Measurements from ENCODE around the gene ZC3H12A.

The ZC3H12A gene

DNA sequence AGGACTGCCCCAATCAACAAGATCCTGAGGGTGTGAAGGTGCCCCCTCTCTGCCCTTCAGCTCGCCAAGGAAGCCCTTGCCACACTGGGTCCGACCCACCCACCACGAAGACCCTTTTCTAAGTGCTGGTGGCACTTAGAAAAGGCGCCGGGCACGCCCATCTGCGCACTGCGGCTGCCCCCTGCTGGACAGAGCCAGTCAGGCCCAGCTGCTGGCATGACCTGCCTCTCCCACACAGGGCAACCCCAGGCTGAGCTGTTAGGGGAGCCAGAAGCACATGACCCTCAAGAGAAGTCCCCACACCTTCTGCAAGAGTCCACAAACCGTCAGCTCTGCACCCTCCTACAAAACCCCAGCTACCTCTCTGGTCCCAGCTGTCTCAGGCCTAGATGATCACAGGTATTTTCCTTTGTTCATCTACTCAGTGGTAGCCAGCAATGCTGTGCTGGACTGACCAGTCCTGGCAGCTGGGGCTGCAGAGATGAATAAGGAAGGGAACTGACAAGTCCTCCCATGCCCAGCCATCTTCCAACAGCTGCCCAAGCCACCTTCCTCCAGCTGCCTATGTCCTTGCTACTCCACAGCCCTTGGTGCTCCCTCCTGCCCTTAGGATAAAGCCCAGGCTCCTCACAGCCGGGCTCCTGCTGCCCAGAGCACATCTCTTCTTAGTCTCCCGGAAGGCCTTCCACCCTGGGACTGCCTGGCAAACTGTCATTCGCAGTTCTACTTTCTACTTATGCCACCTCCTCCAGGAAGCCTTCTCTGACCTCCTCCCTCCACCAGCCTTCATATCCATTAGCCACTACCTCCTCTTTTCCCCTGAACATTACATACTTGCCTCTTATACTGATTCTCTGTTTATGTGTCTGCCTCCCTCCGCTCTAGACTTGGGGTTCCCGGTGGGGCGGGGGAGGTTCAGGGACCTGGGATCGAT is 39.8 kb upstream of the ZC3H12A start:
- no peak for FAIRE-seq
- TF ChIP-seq, protein P1, sequence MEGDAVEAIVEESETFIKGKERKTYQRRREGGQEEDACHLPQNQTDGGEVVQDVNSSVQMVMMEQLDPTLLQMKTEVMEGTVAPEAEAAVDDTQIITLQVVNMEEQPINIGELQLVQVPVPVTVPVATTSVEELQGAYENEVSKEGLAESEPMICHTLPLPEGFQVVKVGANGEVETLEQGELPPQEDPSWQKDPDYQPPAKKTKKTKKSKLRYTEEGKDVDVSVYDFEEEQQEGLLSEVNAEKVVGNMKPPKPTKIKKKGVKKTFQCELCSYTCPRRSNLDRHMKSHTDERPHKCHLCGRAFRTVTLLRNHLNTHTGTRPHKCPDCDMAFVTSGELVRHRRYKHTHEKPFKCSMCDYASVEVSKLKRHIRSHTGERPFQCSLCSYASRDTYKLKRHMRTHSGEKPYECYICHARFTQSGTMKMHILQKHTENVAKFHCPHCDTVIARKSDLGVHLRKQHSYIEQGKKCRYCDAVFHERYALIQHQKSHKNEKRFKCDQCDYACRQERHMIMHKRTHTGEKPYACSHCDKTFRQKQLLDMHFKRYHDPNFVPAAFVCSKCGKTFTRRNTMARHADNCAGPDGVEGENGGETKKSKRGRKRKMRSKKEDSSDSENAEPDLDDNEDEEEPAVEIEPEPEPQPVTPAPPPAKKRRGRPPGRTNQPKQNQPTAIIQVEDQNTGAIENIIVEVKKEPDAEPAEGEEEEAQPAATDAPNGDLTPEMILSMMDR (IDR thresholded peaks at IDR 0.05; ENCODE audit: insufficient read depth, missing control alignments) = peak; percentile 88
- DNase-seq (ENCODE audit: insufficient read length, low spot score) = peak; percentile 89

DNA sequence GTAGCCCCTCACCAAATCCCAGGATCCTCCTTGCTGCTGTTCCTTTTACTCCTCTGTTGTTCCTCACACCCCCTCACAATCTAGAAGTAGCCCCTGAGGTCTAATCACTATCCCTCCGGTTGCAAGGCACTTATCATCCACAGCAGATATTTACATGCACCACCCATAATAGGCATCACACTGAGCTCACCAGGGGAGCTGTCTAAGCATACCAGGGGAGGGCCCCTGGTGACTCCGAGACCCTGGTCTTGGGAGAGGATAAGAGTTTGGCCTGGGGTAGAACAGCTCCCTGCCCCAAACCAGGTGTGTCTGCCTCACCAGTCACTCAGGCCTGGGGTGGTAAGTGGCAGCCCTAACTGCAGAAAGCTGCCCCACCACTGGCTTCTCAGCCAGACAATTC is 37.3 kb upstream of the ZC3H12A start:
- TF ChIP-seq, protein P1 (IDR thresholded peaks at IDR 0.05; ENCODE audit: insufficient read depth, missing control alignments) = no peak
- DNase-seq (ENCODE audit: insufficient read length, low spot score) (no peak), FAIRE-seq (no peak)

GRCh38 chr1:37438037-37438868 is 36.1 kb upstream of the ZC3H12A start:
- FAIRE-seq = no peak
- no peak for DNase-seq (ENCODE audit: insufficient read length, low spot score)
- TF ChIP-seq, protein P1 (IDR thresholded peaks at IDR 0.05; ENCODE audit: insufficient read depth, missing control alignments) = no peak

- TF ChIP-seq, protein P1 (IDR thresholded peaks at IDR 0.05; ENCODE audit: insufficient read depth, missing control alignments) = no peak
- FAIRE-seq (no peak), DNase-seq (ENCODE audit: insufficient read length, low spot score) (no peak)
These were observed 35.5 kb upstream of the ZC3H12A start for GRCh38 chr1:37438869-37439343.

- DNase-seq (ENCODE audit: insufficient read length, low spot score) (no peak), FAIRE-seq (no peak)
- TF ChIP-seq, protein P1 (IDR thresholded peaks at IDR 0.05; ENCODE audit: insufficient read depth, missing control alignments) = no peak
These were observed 34.9 kb upstream of the ZC3H12A start for GRCh38 chr1:37439349-37439995.

DNA sequence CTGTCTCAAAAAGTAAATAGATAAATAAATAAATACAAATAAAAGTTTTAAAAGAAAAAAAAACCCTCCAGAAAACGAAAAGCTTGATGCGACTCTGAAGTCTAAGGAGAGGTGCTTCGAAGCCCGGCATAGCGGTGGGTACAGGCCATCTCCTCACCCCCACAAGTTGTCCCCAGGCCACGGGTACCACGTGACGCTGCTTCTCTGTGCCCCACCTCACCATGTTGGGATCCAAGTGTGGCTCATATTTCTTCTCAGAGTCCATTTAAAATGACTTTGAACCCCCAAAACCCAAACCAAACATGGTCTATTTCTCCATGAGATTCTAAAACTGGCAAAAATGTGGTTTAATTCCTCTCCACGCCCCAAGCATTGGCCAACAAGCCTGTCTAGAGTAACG is 32.9 kb upstream of the ZC3H12A start:
- FAIRE-seq (no peak), DNase-seq (ENCODE audit: insufficient read length, low spot score) (no peak)
- TF ChIP-seq, protein P1 (IDR thresholded peaks at IDR 0.05; ENCODE audit: insufficient read depth, missing control alignments) = no peak
